Occipital lobe (tissue), 2 donors: Measurements from ENCODE around the gene ZNF609. TPM values are rescaled to one million over a fixed set of nuclear protein-coding genes. Genes with fewer than 3 reads are reported as not detected.
"Not testable (repeated sequence)": the region's sequence is repeated elsewhere in the genome, so short reads cannot be mapped to it uniquely, and the experiment has no call there.

Experiments
- DNase-seq: peaks from one replicate; lab custom pipeline; 2025; lab: John Stamatoyannopoulos, UW
- total RNA-seq: library from RNA; depleted of rRNA; stranded (reverse); fragments of >200 nt; gene quantifications from one replicate; pipeline ENCODE4 v1.2.3, GENCODE V29; 2014

ZNF609 gene
- total RNA-seq, 1 donor from 2014 or later: 29.8 TPM

- DNase-seq: no peak
These were observed 121.0 kb downstream of the ZNF609 start for GRCh38 chr15:64581408-64581761.

GRCh38 chr15:64582202-64582601, 121.8 kb downstream of the ZNF609 start:
- DNase-seq: no peak

DNA sequence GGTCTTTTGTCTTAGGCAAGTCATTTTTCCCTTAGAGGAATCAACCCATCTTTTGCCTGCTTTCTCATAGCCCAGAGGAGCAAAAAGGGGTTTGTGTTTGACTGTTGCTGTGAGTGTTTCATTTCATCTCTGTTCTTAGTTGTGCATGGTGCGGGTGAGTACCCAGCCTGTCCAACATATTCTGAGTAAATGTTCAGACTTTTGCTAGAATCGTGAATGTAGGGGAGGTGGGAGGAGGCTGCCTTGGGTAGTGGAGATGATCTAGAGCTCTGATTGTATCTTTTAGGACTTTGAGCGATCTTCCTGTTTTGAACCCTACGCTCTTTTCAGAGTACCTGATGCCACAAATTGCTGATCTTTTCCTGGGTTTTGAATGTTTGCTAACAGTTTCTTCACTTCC, 123.1 kb downstream of the ZNF609 start:
- DNase-seq: no peak

- DNase-seq: no peak
These were observed 123.6 kb downstream of the ZNF609 start for GRCh38 chr15:64583983-64584382.

DNA sequence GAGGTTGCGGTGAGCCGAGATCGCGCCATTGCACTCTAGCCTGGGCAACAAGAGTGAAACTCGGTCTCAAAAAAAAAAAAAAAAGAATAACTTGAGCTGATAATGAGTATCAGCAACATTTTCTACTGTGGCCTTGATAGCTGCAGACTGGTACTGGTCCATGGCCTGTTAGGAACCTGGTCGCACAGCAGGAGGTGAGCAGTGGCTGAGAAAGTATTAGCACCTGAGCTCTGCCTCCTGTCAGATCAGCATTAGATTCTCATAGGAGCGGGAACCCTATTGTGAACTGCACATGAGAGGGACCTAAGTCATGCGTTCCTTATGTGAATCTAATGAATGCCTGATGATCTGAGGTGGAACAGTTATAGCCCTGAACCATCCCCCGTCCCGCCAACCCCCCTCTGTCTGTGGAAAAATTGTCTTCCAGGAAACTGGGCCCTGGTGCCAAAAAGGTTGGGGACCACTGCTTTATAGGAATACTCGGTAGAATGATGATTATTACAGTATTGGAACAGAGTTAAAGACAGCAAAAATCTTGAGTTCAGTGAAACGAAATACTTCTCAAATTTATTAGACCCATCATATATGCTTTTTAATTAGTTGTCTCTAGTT, 126.0 kb downstream of the ZNF609 start:
- no peak for DNase-seq

DNA sequence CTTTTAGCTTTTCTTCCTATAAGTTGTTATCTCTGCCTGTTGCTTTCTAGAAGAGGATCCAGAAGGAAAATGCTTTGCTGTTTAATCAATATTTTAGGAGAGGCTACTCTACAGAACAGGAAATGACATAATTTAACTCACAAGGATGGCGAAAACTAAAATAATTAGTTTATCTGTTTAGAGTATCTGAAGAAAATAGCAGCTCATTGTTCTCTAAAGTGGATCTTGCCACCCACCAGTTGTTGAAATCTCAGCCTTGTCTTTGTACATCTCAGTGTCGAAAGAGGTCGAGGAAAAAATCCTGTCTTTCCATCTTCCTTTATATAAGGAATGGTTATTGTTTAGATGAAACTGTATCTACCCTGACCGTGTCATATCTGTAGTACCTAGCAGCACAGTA, 126.6 kb downstream of the ZNF609 start:
- no peak for DNase-seq

DNA sequence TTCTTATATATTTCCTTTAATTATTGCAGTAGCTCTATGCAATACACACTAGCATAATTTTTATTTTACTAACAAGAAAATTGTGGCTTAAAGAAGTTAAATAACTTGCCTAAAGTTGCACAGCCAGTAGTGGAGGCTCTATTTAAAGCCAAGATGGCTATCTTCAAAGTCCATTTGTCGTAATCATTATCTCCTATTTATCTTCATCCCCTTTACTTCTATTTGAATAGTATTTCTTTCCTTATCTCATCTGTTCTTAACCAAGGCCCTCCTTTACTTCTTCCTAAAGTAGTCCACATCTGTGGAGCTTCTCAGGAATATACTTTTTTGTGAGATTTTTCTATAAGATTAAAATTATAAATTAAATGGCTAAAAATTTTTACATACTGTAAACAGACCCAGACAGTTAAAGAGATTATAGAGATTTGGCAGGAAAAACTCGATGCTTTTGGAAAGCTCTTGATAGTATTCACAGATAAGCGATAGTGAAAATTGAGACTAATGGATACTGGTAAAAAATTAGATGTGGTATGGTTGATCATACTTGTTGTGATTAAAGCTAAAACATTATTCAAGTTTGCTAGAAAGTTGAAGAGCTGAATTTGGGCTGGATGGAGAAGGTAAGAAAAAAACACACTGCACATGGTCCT, 129.2 kb downstream of the ZNF609 start:
- DNase-seq: no peak

GRCh38 chr15:64592845-64593244, 132.5 kb downstream of the ZNF609 start:
- not testable (repeated sequence) for DNase-seq

GRCh38 chr15:64596701-64597476, 136.5 kb downstream of the ZNF609 start:
- DNase-seq: peak; percentile 24

DNA sequence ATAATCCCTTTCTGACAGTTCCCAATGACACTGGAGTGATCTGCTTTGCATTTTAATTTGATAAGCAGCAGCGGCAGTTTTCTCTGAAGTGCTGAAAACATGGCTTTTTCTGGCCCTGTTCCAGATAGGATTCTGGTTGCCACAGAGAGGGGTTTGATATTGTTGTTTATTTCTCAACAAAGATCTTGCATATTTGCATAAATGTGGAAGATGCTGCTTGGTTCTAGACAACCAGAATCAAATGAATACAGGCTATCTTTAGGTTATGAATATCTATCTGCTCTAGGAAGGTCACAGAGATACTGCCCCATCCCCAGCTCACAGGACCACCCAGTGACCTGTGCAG, 137.1 kb downstream of the ZNF609 start:
- no peak for DNase-seq

DNA sequence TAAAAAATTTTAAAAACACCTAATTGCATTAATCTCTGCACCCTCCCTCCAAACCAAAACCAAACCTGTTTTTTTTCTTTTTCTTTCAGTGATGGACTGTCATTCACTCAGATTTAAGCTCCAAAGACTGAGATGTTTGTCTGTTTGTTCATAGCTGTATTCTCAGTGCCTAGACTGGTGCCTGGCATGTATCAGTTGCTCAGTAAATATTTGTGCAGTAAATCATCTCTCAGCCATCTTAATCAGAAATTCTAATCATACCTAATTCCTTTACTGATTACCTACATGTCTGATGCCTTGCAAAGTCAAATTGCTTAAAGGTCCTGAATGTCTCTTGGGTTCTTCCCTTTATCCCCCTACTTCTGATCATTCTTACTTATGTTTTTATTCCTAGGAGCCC, 138.8 kb downstream of the ZNF609 start:
- DNase-seq: no peak

GRCh38 chr15:64599716-64600115, 139.3 kb downstream of the ZNF609 start:
- no peak for DNase-seq

DNA sequence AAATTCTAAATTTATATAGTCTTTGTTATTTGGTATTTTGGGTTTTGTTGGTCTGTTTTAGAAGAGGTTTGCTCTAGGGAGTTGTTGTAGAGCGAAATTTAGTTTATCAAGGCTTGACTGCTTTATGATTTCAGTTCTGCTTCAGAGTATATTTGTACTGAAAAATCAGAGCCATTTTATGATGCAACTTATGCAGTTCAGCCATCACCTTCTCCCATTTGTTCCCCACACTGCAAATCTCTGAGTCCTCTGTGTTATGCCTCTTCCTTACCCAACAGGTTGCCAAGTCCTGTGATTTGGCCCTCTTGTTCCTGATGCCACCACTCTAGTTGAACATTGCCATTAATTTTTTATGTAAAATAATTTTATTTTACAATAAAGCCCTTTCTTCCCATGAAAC, 140.4 kb downstream of the ZNF609 start:
- DNase-seq: no peak

DNA sequence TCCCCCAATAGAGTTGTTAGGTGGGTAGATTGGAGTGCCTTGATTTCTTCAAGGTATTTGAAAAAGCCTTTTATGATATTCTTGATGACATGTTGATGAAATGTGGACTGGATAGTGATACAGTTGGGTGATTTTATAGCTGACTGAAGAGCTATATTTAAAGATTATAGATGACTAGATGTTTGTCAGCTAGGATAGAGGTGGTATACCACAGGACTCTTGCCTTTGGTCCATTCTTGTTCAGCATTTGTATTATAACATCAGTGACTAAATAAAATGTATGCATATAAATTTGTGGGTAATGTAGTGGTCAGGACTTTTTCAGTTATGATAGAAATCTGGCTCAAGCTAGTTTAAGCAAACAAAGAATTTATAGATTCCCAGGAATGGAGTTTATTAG, 143.9 kb downstream of the ZNF609 start:
- no peak for DNase-seq

DNA sequence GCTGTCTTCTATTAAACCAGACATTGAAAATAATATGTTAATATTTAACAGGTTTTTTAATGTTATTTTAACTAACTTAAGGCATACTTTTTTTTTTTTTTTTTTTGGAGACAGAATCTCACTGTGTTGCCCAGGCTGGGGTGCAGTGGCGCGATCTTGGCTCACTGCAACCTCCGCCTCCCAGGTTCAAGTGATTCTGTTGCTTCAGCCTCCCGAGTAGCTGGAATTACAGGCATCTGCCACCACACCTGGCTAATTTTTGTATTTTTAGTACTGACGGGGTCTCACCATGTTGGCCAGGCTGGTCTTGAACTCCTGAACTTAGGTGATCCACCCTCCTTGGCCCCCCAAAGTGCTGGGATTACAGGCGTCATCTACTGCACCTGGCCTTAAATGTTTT, 147.0 kb downstream of the ZNF609 start:
- not testable (repeated sequence) for DNase-seq

- DNase-seq: no peak
These were observed 150.0 kb downstream of the ZNF609 start for GRCh38 chr15:64610257-64610919.

DNA sequence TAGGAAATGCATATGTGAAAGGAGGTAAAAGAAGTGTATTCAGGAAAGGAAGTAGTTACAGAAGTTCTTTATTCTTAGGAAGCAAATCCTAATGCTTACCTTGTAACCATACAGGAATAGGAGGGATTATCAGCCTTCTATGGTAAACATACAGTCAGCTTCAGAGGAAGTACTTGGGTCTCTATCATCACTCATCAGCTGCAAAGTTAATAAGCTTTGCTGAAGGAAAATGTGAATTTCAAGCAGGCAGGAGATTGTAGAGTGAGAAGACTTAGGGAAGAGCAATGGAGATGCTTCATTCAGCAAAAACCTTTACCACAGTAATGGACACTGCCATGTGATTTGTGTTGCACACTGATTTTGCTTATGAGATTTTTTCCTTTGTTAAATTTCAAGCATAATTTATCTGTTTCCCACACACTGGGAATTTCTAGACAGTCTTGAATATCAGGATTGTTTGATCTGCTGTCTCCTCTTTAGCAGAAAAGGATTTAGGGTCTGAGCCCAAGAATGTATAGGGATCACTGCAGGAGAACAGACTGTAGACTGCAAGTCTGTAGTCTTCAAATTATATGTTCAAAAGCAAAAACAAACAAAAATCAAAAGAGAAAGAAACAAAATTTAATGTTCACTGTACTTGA, 150.8 kb downstream of the ZNF609 start:
- DNase-seq: no peak

DNA sequence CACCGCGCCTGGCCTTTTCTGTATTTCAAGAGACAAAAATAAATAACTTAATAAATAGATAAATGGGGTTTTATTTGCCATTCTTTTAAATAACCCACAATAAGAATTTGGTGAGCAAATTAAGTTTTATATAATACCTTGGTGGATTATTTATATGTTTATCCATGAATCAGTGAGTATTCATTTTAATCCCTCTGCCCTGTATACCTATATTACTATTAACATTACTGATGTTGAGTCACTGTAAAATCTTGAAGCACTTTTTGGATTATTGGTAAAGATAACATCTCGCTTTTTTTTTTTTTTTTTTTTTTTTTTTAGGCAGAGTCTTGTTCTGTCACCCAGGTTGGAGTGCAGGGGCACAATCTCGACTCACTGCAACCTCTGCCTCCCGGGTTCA, 154.1 kb downstream of the ZNF609 start:
- no peak for DNase-seq

DNA sequence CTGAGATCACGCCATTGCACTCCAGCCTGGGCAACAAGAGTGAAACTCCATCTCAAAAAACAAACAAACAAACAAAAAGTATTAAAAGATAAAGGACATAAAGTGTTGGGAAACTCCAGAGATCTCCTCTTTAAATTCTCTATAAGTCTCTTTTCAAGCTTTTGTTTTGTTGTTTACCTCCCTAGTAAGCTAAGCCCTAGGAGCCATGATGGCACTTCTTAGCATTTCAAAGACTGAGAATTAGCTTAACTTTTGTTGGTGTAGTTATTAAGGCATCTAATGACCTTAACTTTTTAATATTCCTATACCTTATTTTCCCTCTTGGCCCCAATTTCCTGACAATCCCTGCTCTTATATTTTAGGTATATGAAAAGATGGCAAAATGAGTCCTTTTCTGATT, 157.3 kb downstream of the ZNF609 start:
- no peak for DNase-seq

DNA sequence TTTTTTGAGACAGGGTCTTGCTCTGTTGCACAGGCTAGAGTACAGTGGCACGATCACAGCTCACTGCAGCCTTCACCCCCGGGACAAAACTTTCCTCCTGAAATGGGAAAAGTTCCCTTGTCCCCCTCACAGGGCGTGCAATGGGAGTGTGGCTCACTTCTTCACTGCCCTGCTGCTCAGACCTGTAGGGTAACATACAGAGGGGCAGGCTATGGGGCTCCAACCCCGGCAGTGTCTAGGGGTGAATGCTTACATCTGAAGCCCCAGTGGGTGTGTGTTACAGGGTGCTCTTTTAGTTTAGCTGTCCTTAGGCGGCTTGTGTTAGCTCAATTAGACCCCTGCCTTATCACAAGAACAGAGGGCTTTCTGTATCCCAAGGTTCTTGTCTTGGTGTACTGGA, 157.8 kb downstream of the ZNF609 start:
- DNase-seq: no peak

GRCh38 chr15:64618540-64618939, 158.2 kb downstream of the ZNF609 start:
- no peak for DNase-seq
